ENCODE measurements around the gene ABCA10. TPM values are rescaled to one million over a fixed set of nuclear protein-coding genes. Genes with fewer than 3 reads are reported as not detected.

Gene ABCA10
- total RNA-seq = 5.0 and 8.4 TPM in 2 replicates

GRCh38 chr17:69228576-69228975 lies at the start of gene ABCA10:
Gene ABCA10 (minus strand): TSS chr17:69228824. CDS start chr17:69225358, 3,466 bp downstream.

GRCh38 chr17:69141431-69142174 lies 87.0 kb downstream of the ABCA10 start, which contains the start of gene ABCA6:
Gene ABCA6 (minus strand): TSS chr17:69141895. CDS start chr17:69140703, 1,192 bp downstream.

Small RNA genes within 50 kb of the gene (small RNA-seq; reads per million reads assigned to genes)
- gene MIR4524B = not detected

Other genes starting within 250 kb of the ABCA10 start
- gene ABCA9, start 167.9 kb downstream of the ABCA10 start, total RNA-seq = 8.0 and 9.9 TPM in 2 replicates
- gene ABCA6, start 86.9 kb downstream of the ABCA10 start, total RNA-seq = 27.1 and 28.6 TPM in 2 replicates
- 52.0 and 62.8 TPM in 2 replicates for gene ABCA5, start 98.3 kb upstream of the ABCA10 start, total RNA-seq
- gene MAP2K6, start 185.9 kb upstream of the ABCA10 start, total RNA-seq = 39.3 and 41.0 TPM in 2 replicates

Measured in hair follicle dermal papilla cell (primary cell).